ENCODE results near the gene PLCH2.
A peak's percentile ranks its signal among the peaks of the same experiment; 100 is the strongest.

The PLCH2 gene

DNA sequence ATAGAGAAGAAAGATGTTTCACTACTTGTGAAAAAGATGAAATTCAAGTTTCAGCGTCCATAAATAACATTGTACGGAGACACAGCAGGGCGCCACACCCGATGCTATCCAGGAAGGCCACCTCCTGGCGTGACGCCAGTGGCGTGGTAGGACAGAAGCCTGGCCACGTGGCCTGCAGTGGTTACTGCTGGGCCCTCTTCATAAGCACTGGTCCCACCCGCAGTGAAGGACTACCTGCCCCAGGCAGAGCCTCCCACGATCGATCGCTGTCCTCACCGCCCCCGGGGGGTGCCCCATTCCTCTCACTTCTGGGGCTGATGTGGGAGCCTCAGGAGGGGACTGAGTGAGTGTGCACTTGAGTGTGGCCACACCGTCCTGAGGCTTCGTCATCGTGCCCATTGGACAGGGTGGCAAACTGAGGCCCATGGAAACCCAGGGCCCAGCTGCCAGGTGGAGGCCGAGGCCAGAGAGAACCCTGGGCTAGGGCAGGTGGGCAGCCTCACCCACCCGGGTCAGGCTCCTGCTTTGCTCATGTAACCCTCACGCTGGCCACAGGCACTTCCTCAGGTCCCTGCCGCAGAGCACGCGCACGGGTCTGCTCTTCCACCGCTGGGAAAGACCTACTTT is 65.6 kb downstream of the PLCH2 start:
- no peaks in the 10 kb centered on the region for H3K27me3 ChIP-seq (ENCODE audit: insufficient read depth, low read length, poor library complexity)
- no peak overlapping the region for H2BK15ac ChIP-seq (replicated peaks; ENCODE audit: low read depth)
- no peaks in the 10 kb centered on the region for H3K79me1 ChIP-seq (ENCODE audit: low read length)
- H4K8ac ChIP-seq (ENCODE audit: low read depth, low read length): no peak overlapping the region
- no peaks in the 10 kb centered on the region for H3K79me2 ChIP-seq (ENCODE audit: control insufficient read depth, insufficient read depth, low read length)
- H3K36me3 ChIP-seq (ENCODE audit: control insufficient read depth, insufficient read depth, low read length): no peaks in the 10 kb centered on the region
- no peak overlapping the region for H3K23ac ChIP-seq (ENCODE audit: low read length)
- H4K5ac ChIP-seq (ENCODE audit: low read length): no peak overlapping the region
- H3K18ac ChIP-seq (ENCODE audit: low read length): no peak overlapping the region
- no peak overlapping the region for H3K56ac ChIP-seq (ENCODE audit: low read length)
- H3K4me3 ChIP-seq (ENCODE audit: low read length): no peak overlapping the region
- H2BK5ac ChIP-seq (ENCODE audit: low read length): no peak overlapping the region
- H2BK120ac ChIP-seq (ENCODE audit: low read depth, low read length): no peak overlapping the region
- H3K4ac ChIP-seq (ENCODE audit: low read depth, low read length): no peak overlapping the region
- H3K27ac ChIP-seq (ENCODE audit: low read depth, low read length): no peak overlapping the region
- no peak overlapping the region for H3K4me2 ChIP-seq (ENCODE audit: low read length)
- H2AK5ac ChIP-seq (ENCODE audit: low read length): no peak overlapping the region
- no peak for DNase-seq
- H3K9ac ChIP-seq (ENCODE audit: low read length): no peak overlapping the region
- no peaks in the 10 kb centered on the region for H3K4me1 ChIP-seq (ENCODE audit: control insufficient read depth, low read depth, low read length)
- WGBS (ENCODE audit: extremely low coverage, insufficient coverage, low lambda C conversion rate): no CpG with 5 or more reads among the region's 25 CpGs

DNA sequence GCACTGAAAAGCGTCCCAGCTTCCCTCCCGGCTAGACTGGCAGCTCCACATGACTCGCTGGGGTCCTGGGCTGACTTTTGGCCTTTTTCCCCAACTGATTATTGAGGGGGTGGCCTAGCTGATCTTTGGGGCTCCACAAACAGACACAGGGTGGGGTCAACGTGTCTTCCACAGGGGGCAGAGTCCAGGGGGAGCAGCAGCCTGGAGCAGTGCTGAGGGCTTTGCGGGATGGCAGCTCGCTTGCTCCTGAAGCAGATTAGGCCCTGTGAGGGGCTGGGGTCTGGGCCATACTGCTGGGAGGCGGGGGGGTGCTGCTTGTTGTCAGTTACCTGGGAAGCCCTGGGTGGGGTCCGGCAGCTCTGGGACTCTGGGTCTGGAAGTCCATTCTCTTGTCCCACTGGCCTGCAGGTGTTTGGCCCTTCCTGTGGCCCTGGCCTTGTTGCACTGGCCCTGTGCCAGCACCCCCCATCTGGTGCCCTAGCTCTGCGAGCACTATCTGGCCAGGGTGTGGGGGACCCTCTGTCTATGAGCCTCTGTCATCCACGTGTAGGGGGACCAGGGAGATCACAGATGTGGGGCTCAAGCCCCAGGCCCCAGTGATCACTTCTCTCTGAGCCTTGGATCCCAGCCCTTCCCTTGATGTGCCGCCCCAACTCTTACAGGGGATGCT is 66.3 kb downstream of the PLCH2 start:
- Histone ChIP-seq H3K36me3 (ENCODE audit: control insufficient read depth, insufficient read depth, low read length) (no peaks in the 10 kb centered on the region), H2BK120ac (ENCODE audit: low read depth, low read length) (no peak overlapping the region), H2AK5ac (ENCODE audit: low read length) (no peak overlapping the region), H3K27me3 (ENCODE audit: insufficient read depth, low read length, poor library complexity) (no peaks in the 10 kb centered on the region), H3K4me2 (ENCODE audit: low read length) (no peak overlapping the region), H3K4me1 (ENCODE audit: control insufficient read depth, low read depth, low read length) (no peaks in the 10 kb centered on the region), H3K56ac (ENCODE audit: low read length) (no peak overlapping the region), H3K27ac (ENCODE audit: low read depth, low read length) (no peak overlapping the region), H3K23ac (ENCODE audit: low read length) (no peak overlapping the region), H4K5ac (ENCODE audit: low read length) (no peak overlapping the region), H3K4ac (ENCODE audit: low read depth, low read length) (no peak overlapping the region), H3K79me1 (ENCODE audit: low read length) (no peaks in the 10 kb centered on the region), H3K79me2 (ENCODE audit: control insufficient read depth, insufficient read depth, low read length) (no peaks in the 10 kb centered on the region), H2BK5ac (ENCODE audit: low read length) (no peak overlapping the region), H3K9ac (ENCODE audit: low read length) (no peak overlapping the region), H2BK15ac (replicated peaks; ENCODE audit: low read depth) (no peak overlapping the region), H4K8ac (ENCODE audit: low read depth, low read length) (no peak overlapping the region), H3K4me3 (ENCODE audit: low read length) (no peak overlapping the region), H3K18ac (ENCODE audit: low read length) (no peak overlapping the region)
- WGBS (ENCODE audit: extremely low coverage, insufficient coverage, low lambda C conversion rate): no CpG with 5 or more reads among the region's 11 CpGs
- DNase-seq: no peak

DNA sequence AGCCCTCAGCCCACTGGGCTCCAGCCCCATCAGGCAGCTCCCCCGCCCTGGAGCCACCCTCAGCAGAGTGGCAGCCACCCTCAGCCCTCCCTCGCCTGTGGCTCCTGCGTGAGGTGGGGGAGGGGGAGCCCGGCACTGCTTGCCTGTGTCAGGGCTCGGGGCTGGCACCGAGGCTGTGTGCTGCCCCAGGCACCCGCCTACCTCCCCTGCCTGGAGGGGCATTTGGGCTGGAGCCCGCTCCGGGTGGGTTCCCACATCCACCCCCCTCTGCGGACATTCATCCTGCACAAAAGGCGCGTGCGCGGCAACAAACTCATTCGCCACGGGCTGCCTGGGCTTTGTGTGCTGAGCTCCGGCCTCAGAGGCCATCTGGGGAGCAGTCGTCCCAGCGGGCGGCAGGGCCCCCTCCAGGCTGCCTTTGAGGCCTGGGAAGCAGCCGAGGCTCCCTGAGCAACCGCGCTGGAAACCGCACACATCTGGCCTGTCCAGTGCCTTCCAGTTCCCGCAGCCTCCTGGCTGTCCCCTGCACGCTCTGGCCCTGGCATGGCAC is 67.5 kb downstream of the PLCH2 start:
- H2BK120ac ChIP-seq (ENCODE audit: low read depth, low read length): no peak overlapping the region
- H3K79me1 ChIP-seq (ENCODE audit: low read length): no peaks in the 10 kb centered on the region
- peak overlapping the region; percentile 64 for H3K56ac ChIP-seq (ENCODE audit: low read length)
- H3K36me3 ChIP-seq (ENCODE audit: control insufficient read depth, insufficient read depth, low read length): no peaks in the 10 kb centered on the region
- H3K4me2 ChIP-seq (ENCODE audit: low read length): no peak overlapping the region
- H3K4me1 ChIP-seq (ENCODE audit: control insufficient read depth, low read depth, low read length): no peaks in the 10 kb centered on the region
- DNase-seq: no peak
- H2BK5ac ChIP-seq (ENCODE audit: low read length): no peak overlapping the region
- no CpG with 5 or more reads among the region's 26 CpGs for WGBS (ENCODE audit: extremely low coverage, insufficient coverage, low lambda C conversion rate)
- H3K9ac ChIP-seq (ENCODE audit: low read length): peak overlapping the region; percentile 27
- H3K79me2 ChIP-seq (ENCODE audit: control insufficient read depth, insufficient read depth, low read length): no peaks in the 10 kb centered on the region
- H3K4me3 ChIP-seq (ENCODE audit: low read length): no peak overlapping the region
- H4K8ac ChIP-seq (ENCODE audit: low read depth, low read length): no peak overlapping the region
- H3K18ac ChIP-seq (ENCODE audit: low read length): no peak overlapping the region
- no peak overlapping the region for H3K23ac ChIP-seq (ENCODE audit: low read length)
- no peak overlapping the region for H3K27ac ChIP-seq (ENCODE audit: low read depth, low read length)
- H3K27me3 ChIP-seq (ENCODE audit: insufficient read depth, low read length, poor library complexity): no peaks in the 10 kb centered on the region
- no peak overlapping the region for H4K5ac ChIP-seq (ENCODE audit: low read length)
- no peak overlapping the region for H2BK15ac ChIP-seq (replicated peaks; ENCODE audit: low read depth)
- H2AK5ac ChIP-seq (ENCODE audit: low read length): no peak overlapping the region
- no peak overlapping the region for H3K4ac ChIP-seq (ENCODE audit: low read depth, low read length)

DNA sequence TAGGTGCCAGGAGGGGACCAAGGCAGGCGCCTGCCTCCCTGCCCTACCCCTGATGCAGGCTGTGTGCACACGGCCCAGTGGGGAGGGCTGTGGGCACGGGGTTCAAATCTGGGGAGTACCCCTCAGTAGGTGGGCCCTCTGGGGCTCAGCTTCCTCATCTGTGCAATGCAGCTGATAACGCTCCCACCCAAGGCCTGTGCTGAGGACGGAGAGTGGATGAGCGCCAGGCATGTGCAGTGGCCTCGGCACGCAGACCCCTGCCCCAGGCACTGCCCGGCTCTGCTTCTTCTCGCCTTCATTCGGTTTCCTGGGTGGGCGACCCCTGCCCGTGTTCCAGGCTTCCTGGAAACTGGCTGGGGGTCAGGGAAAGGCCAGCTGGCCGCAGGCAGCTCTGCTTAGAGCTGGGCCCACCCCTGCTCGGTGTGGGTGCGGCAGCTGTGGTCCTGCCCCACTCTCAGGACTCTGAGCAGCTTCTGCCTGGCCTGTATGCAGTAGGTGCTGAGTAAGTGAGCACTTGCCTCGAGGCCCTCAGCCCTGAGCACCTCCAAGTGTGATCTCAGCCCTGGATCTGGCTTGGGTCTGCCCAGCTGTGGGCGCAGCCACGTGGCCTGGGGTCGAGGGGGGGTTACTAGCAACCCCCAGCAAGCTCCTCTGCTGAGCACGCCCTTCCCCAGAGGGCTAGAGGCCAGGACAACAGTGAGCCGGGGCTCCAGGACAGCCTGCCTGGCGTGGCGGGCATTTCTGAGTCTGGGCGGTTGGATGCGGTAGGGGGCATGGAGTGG is 68.2 kb downstream of the PLCH2 start:
- Histone ChIP-seq H2BK5ac (ENCODE audit: low read length) (no peak overlapping the region), H4K5ac (ENCODE audit: low read length) (no peak overlapping the region), H3K56ac (ENCODE audit: low read length) (peak overlapping the region; percentile 64), H3K4ac (ENCODE audit: low read depth, low read length) (no peak overlapping the region), H3K4me3 (ENCODE audit: low read length) (no peak overlapping the region), H3K4me2 (ENCODE audit: low read length) (no peak overlapping the region), H4K8ac (ENCODE audit: low read depth, low read length) (no peak overlapping the region), H2BK120ac (ENCODE audit: low read depth, low read length) (no peak overlapping the region), H3K36me3 (ENCODE audit: control insufficient read depth, insufficient read depth, low read length) (no peaks in the 10 kb centered on the region), H3K27ac (ENCODE audit: low read depth, low read length) (no peak overlapping the region), H3K27me3 (ENCODE audit: insufficient read depth, low read length, poor library complexity) (no peaks in the 10 kb centered on the region), H3K18ac (ENCODE audit: low read length) (no peak overlapping the region), H2BK15ac (replicated peaks; ENCODE audit: low read depth) (no peak overlapping the region), H3K23ac (ENCODE audit: low read length) (no peak overlapping the region), H3K79me2 (ENCODE audit: control insufficient read depth, insufficient read depth, low read length) (no peaks in the 10 kb centered on the region), H3K79me1 (ENCODE audit: low read length) (no peaks in the 10 kb centered on the region), H3K9ac (ENCODE audit: low read length) (peak overlapping the region; percentile 27), H3K4me1 (ENCODE audit: control insufficient read depth, low read depth, low read length) (no peaks in the 10 kb centered on the region), H2AK5ac (ENCODE audit: low read length) (no peak overlapping the region)
- WGBS (ENCODE audit: extremely low coverage, insufficient coverage, low lambda C conversion rate): no CpG with 5 or more reads among the region's 26 CpGs
- DNase-seq: no peak

DNA sequence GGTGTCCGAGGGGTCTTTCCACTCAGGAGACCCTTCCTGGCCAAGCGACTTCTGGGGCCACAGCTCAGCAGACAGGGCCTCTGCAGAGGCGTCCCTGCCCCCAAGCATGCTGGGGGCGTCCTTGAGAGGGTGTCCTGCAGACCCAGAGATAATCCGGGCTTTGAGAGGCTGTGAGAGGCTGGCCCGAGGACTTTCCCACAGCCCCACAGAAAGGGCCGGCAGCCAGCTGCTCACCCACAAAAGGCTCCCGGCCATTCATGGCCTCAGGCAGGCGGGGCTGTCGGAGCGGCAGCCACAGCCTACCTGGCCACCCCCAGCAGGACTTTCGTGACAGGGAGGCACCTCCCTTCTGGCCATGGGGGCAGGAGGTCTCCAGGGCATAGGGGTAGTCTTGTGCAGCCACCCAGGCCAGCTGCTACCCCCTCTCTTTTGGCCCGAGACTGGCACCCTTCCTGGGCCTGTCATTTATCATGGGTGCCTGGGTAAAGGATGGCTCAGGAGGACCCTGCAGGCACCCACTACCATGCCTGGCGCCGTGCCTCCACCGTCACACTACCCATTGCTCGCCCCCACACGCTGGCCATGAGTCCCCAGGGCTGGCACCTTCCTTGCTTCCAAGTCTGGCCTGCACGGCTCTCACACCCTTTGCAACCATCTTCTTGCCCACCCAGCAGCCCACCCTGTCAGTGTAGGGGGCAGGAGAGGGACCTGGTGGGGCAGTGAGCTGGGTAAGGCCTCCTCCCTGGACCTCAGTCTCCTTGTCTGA is 69.0 kb downstream of the PLCH2 start:
- peak overlapping the region; percentile 11 for H3K56ac ChIP-seq (ENCODE audit: low read length)
- H3K27ac ChIP-seq (ENCODE audit: low read depth, low read length): peak overlapping the region; percentile 22
- H4K8ac ChIP-seq (ENCODE audit: low read depth, low read length): no peak overlapping the region
- H3K79me2 ChIP-seq (ENCODE audit: control insufficient read depth, insufficient read depth, low read length): no peaks in the 10 kb centered on the region
- H3K23ac ChIP-seq (ENCODE audit: low read length): no peak overlapping the region
- no peak for DNase-seq
- no peak overlapping the region for H3K4me3 ChIP-seq (ENCODE audit: low read length)
- WGBS (ENCODE audit: extremely low coverage, insufficient coverage, low lambda C conversion rate): no CpG with 5 or more reads among the region's 19 CpGs
- no peak overlapping the region for H3K18ac ChIP-seq (ENCODE audit: low read length)
- no peak overlapping the region for H2BK120ac ChIP-seq (ENCODE audit: low read depth, low read length)
- H3K4me2 ChIP-seq (ENCODE audit: low read length): no peak overlapping the region
- H2BK15ac ChIP-seq (replicated peaks; ENCODE audit: low read depth): no peak overlapping the region
- H3K79me1 ChIP-seq (ENCODE audit: low read length): no peaks in the 10 kb centered on the region
- no peak overlapping the region for H3K9ac ChIP-seq (ENCODE audit: low read length)
- H4K5ac ChIP-seq (ENCODE audit: low read length): no peak overlapping the region
- no peak overlapping the region for H3K4ac ChIP-seq (ENCODE audit: low read depth, low read length)
- no peaks in the 10 kb centered on the region for H3K4me1 ChIP-seq (ENCODE audit: control insufficient read depth, low read depth, low read length)
- H2BK5ac ChIP-seq (ENCODE audit: low read length): no peak overlapping the region
- H3K27me3 ChIP-seq (ENCODE audit: insufficient read depth, low read length, poor library complexity): no peaks in the 10 kb centered on the region
- H2AK5ac ChIP-seq (ENCODE audit: low read length): no peak overlapping the region
- H3K36me3 ChIP-seq (ENCODE audit: control insufficient read depth, insufficient read depth, low read length): no peaks in the 10 kb centered on the region
